ENCODE measurements around the gene CDH4. TPM values are rescaled to one million over a fixed set of nuclear protein-coding genes. Genes with fewer than 3 reads are reported as not detected.

The CDH4 gene
- total and polyA plus RNA-seq, 8 donors: under 0.01 to 2.2 (median 0.11) TPM; not detected in 2

GRCh38 chr20:61391185-61391584, 139.1 kb downstream of the CDH4 start:
- WGBS, 5 donors: 79 to 89% (median 87%) methylated on average over 10 to 12 of the region's 12 CpGs
- no peak for DNase-seq
- H3K27me3 ChIP-seq: peaks cover 0 to 51% (median 4%) of the 10 kb centered on the region in 3 donors

DNA sequence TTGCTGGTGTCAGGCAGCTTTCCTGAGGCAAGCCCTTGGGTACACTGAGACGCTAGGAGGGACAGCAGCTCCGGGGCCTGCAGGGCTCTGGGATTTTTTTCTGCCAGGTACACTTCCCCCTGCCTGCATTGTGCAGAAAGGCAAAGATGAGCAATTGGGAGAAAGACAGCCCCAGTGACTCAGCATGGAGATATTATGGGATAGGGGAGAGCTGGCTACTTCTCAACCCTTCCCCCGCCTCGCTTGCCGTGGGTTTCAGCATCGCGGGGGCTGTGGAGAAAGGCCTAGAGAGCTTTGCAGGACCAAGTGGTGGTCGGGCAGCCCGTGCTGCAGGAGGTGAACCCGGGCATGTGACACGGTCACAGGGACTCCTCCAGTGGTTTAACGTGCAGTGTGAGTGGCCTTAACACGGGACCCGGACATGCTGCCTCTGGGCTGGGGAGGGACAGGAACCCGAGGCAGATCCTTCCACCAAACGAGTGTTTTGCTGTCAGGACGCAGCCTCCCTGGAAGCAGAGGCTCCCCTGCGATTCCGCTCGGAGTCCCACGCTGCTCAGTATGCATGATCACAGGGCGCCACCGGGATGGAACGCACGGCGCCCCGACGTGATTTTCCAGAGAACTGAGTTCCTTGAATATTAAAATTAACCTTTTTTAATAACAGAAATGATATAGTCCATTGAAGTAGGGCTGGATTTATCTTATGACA, 139.9 kb downstream of the CDH4 start:
- no peak for DNase-seq

More at GRCh38 chr20:61391185-61391584, 139.1 kb downstream of the CDH4 start:
- TF ChIP-seq POLR2A (IDR thresholded peaks at IDR 0.05) (no peak), POLR2AphosphoS5 (IDR thresholded peaks at IDR 0.05) (no peak)
- TF ChIP-seq, protein P1, sequence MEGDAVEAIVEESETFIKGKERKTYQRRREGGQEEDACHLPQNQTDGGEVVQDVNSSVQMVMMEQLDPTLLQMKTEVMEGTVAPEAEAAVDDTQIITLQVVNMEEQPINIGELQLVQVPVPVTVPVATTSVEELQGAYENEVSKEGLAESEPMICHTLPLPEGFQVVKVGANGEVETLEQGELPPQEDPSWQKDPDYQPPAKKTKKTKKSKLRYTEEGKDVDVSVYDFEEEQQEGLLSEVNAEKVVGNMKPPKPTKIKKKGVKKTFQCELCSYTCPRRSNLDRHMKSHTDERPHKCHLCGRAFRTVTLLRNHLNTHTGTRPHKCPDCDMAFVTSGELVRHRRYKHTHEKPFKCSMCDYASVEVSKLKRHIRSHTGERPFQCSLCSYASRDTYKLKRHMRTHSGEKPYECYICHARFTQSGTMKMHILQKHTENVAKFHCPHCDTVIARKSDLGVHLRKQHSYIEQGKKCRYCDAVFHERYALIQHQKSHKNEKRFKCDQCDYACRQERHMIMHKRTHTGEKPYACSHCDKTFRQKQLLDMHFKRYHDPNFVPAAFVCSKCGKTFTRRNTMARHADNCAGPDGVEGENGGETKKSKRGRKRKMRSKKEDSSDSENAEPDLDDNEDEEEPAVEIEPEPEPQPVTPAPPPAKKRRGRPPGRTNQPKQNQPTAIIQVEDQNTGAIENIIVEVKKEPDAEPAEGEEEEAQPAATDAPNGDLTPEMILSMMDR (IDR thresholded peaks at IDR 0.05): no peak
- Histone ChIP-seq H3K36me3 (no peaks in the 10 kb centered on the region), H3K27ac (no peak overlapping the region), H3K9me3 (peaks cover 0 to 26% (median 8%) of the 10 kb centered on the region in 4 donors), H3K4me1 (peaks cover 0 to 6% (median 0%) of the 10 kb centered on the region in 4 donors), H3K4me3 (no peak overlapping the region)
- intact Hi-C loops (cut with DNase I; ENCODE audit: low total_unique reads): no loop called here

DNA sequence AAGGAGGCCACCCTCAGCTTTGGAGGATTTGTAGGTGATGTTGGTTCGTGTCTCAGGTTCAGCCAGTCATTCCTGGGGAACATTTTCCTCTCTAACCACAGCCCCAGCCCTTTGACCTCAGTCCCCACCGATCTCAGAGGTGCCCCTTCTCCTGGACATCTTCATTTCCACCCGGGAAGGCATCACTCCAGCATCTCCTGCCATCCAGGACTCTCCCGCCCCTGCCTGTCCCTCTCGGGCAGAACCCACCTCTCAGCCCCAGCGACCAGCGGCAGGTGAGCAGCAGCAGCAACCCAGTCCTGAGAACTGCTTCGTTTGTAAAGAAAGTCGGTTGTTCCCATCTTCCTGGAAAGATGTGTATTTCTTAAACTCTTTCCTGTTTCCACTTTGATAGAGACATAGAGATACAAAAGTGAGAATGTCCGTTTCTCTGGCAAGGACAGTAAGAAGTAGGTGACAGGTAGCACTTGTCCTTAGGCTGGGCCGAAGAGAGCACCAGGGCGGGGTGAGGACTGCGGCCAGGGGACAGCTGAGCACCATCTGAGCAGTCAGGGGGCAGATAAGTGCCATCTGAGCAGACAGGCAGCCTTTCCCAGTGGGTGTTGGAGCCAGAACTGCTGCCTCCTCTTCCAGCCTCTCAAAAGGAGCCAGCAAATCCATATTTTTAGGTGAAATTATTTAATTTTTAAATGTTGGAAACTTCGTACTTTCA, 142.2 kb downstream of the CDH4 start:
- Histone ChIP-seq H3K4me3 (no peak overlapping the region), H3K36me3 (no peaks in the 10 kb centered on the region), H3K27me3 (peaks cover 0 to 31% (median 0%) of the 10 kb centered on the region in 3 donors), H3K4me1 (no peaks in the 10 kb centered on the region), H3K9me3 (peaks cover 0 to 27% (median 8%) of the 10 kb centered on the region in 4 donors), H3K27ac (no peak overlapping the region)
- no peak for TF ChIP-seq POLR2A (IDR thresholded peaks at IDR 0.05)
- TF ChIP-seq EP300 (IDR thresholded peaks at IDR 0.05): no peak
- TF ChIP-seq POLR2AphosphoS5 (IDR thresholded peaks at IDR 0.05): no peak
- TF ChIP-seq, protein P1 (IDR thresholded peaks at IDR 0.05): no peak
- 67 to 82% (median 75%) methylated on average over 14 of the region's 14 CpGs for WGBS, 5 donors
- intact Hi-C loops (cut with DNase I; ENCODE audit: low total_unique reads): no loop called here
- no peak for DNase-seq

More for the DNA sequence above, 139.9 kb downstream of the CDH4 start:
- Histone ChIP-seq H3K27ac (no peak overlapping the region), H3K4me3 (no peak overlapping the region), H3K9me3 (peaks cover 0 to 27% (median 8%) of the 10 kb centered on the region in 4 donors), H3K4me1 (peaks cover 0 to 6% (median 0%) of the 10 kb centered on the region in 4 donors), H3K36me3 (no peaks in the 10 kb centered on the region), H3K27me3 (peaks cover 0 to 47% (median 4%) of the 10 kb centered on the region in 3 donors)
- WGBS, 5 donors: 78 to 81% (median 79%) methylated on average over 26 to 28 of the region's 28 CpGs
- TF ChIP-seq EP300 (IDR thresholded peaks at IDR 0.05) (no peak), POLR2AphosphoS5 (IDR thresholded peaks at IDR 0.05) (no peak), POLR2A (IDR thresholded peaks at IDR 0.05) (no peak)
- TF ChIP-seq, protein P1 (IDR thresholded peaks at IDR 0.05): no peak
- intact Hi-C loops (cut with DNase I; ENCODE audit: low total_unique reads): no loop called here

DNA sequence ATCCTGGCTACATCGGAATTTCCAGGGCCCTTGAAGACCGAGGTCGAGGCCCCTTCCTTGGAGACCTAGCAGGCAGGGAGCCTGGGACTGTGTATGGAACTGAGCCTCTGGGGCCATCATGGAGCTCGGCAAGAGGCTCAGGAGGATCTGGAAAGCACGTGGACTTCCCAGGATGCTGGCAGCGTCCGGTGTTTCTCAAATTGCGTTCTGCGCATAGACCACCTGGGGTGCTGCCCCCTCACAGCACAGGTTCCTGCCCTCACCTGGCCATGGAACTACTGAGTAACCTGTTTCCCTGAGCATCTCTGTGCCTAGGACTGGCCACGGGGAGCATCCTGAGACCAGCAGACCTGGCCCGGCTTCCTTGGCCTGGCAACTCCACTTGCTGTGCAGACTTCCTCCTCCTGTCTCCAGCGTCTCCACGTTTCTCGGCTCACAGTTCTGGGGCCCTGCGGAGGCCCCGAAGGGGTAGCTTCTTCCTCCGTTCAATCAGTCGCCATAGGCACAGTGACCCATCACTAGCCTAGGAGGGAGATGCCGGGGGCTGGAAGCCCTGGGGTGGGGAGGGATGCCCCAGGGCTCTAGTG, 144.3 kb downstream of the CDH4 start:
- Histone ChIP-seq H3K4me1 (no peaks in the 10 kb centered on the region), H3K27me3 (peaks cover 0 to 25% (median 0%) of the 10 kb centered on the region in 3 donors), H3K4me3 (no peak overlapping the region), H3K36me3 (no peaks in the 10 kb centered on the region), H3K27ac (no peak overlapping the region), H3K9me3 (peaks cover 0 to 23% (median 13%) of the 10 kb centered on the region in 4 donors)
- intact Hi-C loops (cut with DNase I; ENCODE audit: low total_unique reads): no loop called here
- no peak for DNase-seq
- TF ChIP-seq POLR2AphosphoS5 (IDR thresholded peaks at IDR 0.05): no peak
- 81 to 93% (median 86%) methylated on average over 15 to 19 of the region's 19 CpGs for WGBS, 5 donors
